MM.1S (cell line): ENCODE measurements around the gene TSGA10.

Experiments
- DNase-seq: peaks from one replicate; pipeline ENCODE4 v3.0.0-alpha.2; 2015
- H2AFZ ChIP-seq: fragments of 300-600 bp; sonication (generic); 2 replicates; pipeline ENCODE4 v1.6.0; 2016; ENCODE audit warnings: antibody characterized with exemption, low read length
- H3F3A ChIP-seq: fragments of 300-600 bp; sonication (generic); 2 replicates; pipeline ENCODE4 v1.6.1; 2016; ENCODE audit warnings: mild to moderate bottlenecking, antibody characterized with exemption, low read length, moderate library complexity, mixed read lengths; ENCODE audit not compliant: insufficient read depth
- H3K27ac ChIP-seq: fragments of 300-600 bp; sonication (generic); 2 replicates; pipeline ENCODE4 v1.5.1; 2016; ENCODE audit warnings: mild to moderate bottlenecking, low read length
- H3K27me3 ChIP-seq: fragments of 300-600 bp; sonication (generic); replicated peaks from 2 replicates; pipeline ENCODE4 v1.6.0; 2016; ENCODE audit warnings: low read length; ENCODE audit not compliant: insufficient read depth
- H3K36me3 ChIP-seq: fragments of 300-600 bp; sonication (generic); replicated peaks from 2 replicates; pipeline ENCODE4 v1.6.1; 2016; ENCODE audit warnings: mild to moderate bottlenecking, low read length, mixed read lengths; ENCODE audit not compliant: insufficient read depth
- H3K4me1 ChIP-seq: fragments of 300-600 bp; sonication (generic); 2 replicates; pipeline ENCODE4 v1.6.1; 2016; ENCODE audit warnings: low read length, mixed read lengths
- H3K4me2 ChIP-seq: fragments of 300-600 bp; sonication (generic); 2 replicates; pipeline ENCODE4 v1.6.0; 2016; ENCODE audit warnings: low read depth, low read length
- H3K4me3 ChIP-seq: fragments of 300-600 bp; sonication (generic); 2 replicates; pipeline ENCODE4 v1.5.1; 2016; ENCODE audit warnings: low read length, mixed read lengths
- H3K79me2 ChIP-seq: fragments of 300-600 bp; sonication (generic); 2 replicates; pipeline ENCODE4 v1.6.1; 2016; ENCODE audit warnings: mixed run types, low read length, mixed read lengths
- H3K9ac ChIP-seq: fragments of 300-600 bp; sonication (generic); 2 replicates; pipeline ENCODE4 v1.6.1; 2016; ENCODE audit warnings: low read length, mixed read lengths
- H3K9me2 ChIP-seq: fragments of 300-600 bp; sonication (generic); replicated peaks from 2 replicates; pipeline ENCODE4 v1.6.1; 2016; ENCODE audit warnings: mild to moderate bottlenecking, low read length, mixed read lengths; ENCODE audit not compliant: insufficient read depth
- H3K9me3 ChIP-seq: fragments of 300-600 bp; sonication (generic); replicated peaks from 2 replicates; pipeline ENCODE4 v1.6.1; 2016; ENCODE audit warnings: mild to moderate bottlenecking, low read length, mixed read lengths; ENCODE audit not compliant: insufficient read depth
- H4K20me1 ChIP-seq: fragments of 300-600 bp; sonication (generic); 2 replicates; pipeline ENCODE4 v1.6.1; 2016; ENCODE audit warnings: mild to moderate bottlenecking, low read length, moderate library complexity, mixed read lengths; ENCODE audit not compliant: insufficient read depth
- EZH2 ChIP-seq: fragments of 300-600 bp; sonication (generic); optimal IDR thresholded peaks from 2 replicates; pipeline ENCODE3; 2017; ENCODE audit warnings: low read depth, mild to moderate bottlenecking, antibody characterized with exemption, low read length, mixed read lengths
- EZH2phosphoT487 ChIP-seq: fragments of 300-600 bp; sonication (generic); IDR thresholded peaks from 2 replicates; pipeline ENCODE4 v1.6.1; 2018; ENCODE audit warnings: antibody characterized with exemption, low read length
- TF ChIP-seq, protein P1 (sequence below): fragments of 300-600 bp; sonication (generic); IDR thresholded peaks from 2 replicates; pipeline ENCODE4 v1.5.1; 2016; ENCODE audit warnings: antibody characterized with exemption, low read length, mixed read lengths

The TSGA10 gene

DNA sequence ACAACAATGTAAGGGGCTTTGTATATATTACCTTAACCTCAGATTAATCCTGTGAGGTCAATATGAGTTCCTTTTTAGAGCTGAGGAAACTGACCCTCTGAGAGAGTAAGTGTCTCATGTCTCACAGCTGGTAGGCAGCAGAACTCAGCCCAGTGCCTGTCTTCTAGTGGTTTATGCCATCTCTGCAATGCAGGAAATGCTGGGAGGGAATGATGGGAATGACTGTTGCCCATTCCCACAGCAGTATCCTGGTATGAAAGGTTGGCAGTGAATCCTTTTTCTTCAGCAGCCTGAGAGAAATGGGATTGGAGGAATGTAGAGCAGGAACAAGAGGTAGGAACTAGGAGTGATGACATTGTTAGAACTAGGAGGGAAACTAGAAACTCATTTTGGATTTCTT lies 32.3 kb upstream of the TSGA10 start:
- H3K9ac ChIP-seq, result no peak overlapping the region
- peaks cover 37% of the 10 kb centered on the region for H3K79me2 ChIP-seq
- H3F3A ChIP-seq, result no peaks in the 10 kb centered on the region
- no peak overlapping the region for H2AFZ ChIP-seq
- no peak overlapping the region for H3K4me3 ChIP-seq
- no peak for DNase-seq
- no peak overlapping the region for H3K4me2 ChIP-seq
- no peaks in the 10 kb centered on the region for H3K27me3 ChIP-seq
- H3K4me1 ChIP-seq, result 0 out of 2 replicates have a peak, but pooled peaks cover 1% of the 10 kb centered on the region
- H3K36me3 ChIP-seq, result no peaks in the 10 kb centered on the region
- no peak overlapping the region for H3K27ac ChIP-seq
- H4K20me1 ChIP-seq, result no peaks in the 10 kb centered on the region
- no peaks in the 10 kb centered on the region for H3K9me3 ChIP-seq
- TF ChIP-seq EZH2 (no peak), EZH2phosphoT487 (no peak)
- TF ChIP-seq, protein P1, sequence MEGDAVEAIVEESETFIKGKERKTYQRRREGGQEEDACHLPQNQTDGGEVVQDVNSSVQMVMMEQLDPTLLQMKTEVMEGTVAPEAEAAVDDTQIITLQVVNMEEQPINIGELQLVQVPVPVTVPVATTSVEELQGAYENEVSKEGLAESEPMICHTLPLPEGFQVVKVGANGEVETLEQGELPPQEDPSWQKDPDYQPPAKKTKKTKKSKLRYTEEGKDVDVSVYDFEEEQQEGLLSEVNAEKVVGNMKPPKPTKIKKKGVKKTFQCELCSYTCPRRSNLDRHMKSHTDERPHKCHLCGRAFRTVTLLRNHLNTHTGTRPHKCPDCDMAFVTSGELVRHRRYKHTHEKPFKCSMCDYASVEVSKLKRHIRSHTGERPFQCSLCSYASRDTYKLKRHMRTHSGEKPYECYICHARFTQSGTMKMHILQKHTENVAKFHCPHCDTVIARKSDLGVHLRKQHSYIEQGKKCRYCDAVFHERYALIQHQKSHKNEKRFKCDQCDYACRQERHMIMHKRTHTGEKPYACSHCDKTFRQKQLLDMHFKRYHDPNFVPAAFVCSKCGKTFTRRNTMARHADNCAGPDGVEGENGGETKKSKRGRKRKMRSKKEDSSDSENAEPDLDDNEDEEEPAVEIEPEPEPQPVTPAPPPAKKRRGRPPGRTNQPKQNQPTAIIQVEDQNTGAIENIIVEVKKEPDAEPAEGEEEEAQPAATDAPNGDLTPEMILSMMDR, result no peak
- no peaks in the 10 kb centered on the region for H3K9me2 ChIP-seq

DNA sequence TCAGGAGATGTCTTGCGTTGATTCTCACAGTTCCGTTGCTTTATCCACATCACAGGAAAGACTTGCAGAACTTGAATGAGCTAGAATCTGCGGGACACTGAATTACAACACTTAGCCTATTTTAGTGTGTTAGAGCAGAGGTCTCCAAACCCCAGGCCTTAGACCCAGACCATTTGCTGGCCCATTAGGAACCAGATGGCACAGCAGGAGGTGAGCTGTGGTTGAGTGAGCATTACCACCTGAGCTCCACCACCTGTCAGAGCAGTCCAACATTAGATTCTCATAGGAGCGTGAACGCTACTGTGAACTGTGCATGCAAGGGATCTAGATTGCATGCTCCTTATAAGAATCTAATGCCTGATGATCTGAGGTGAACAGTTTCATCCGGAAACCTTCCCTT lies 30.1 kb upstream of the TSGA10 start:
- Histone ChIP-seq H3K4me3 (no peak overlapping the region), H3K79me2 (peaks cover 58% of the 10 kb centered on the region), H3K36me3 (no peaks in the 10 kb centered on the region)

DNA sequence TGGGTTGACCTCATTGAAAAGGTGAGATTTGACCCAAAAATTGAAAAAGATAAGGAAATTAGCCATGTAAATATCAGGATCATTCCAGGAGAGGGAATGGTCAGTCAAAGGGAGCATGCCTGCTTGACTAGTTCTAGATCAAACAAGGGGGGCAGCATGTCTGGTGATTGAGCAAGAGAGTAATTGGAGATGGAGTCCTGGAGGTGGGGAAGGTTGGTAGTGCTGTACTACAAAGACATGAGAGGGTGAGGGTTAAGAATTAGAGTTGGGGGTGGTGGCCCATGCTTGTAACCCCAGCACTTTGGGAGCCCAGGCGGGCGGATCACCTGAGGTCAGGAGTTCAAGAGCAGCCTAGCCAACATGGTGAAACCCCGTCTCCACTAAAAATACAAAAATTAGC lies 28.3 kb upstream of the TSGA10 start:
- Histone ChIP-seq H3K4me3 (no peak overlapping the region), H3K9ac (no peak overlapping the region), H3K36me3 (no peaks in the 10 kb centered on the region), H3F3A (no peaks in the 10 kb centered on the region), H3K4me2 (no peak overlapping the region), H3K9me2 (no peaks in the 10 kb centered on the region), H3K27me3 (no peaks in the 10 kb centered on the region), H4K20me1 (no peaks in the 10 kb centered on the region), H3K4me1 (peaks cover 10% of the 10 kb centered on the region; the same call in 1 of the 2 replicates), H3K9me3 (no peaks in the 10 kb centered on the region), H3K79me2 (peaks cover 76% of the 10 kb centered on the region), H3K27ac (no peak overlapping the region), H2AFZ (no peak overlapping the region)
- DNase-seq, result no peak
- no peak for TF ChIP-seq EZH2phosphoT487
- no peak for TF ChIP-seq EZH2
- TF ChIP-seq, protein P1, result no peak

More for the DNA sequence above, 30.1 kb upstream of the TSGA10 start:
- H2AFZ ChIP-seq, result no peak overlapping the region
- TF ChIP-seq EZH2, result no peak
- no peak for TF ChIP-seq EZH2phosphoT487
- no peaks in the 10 kb centered on the region for H3K27me3 ChIP-seq
- H3K27ac ChIP-seq, result no peak overlapping the region
- H3F3A ChIP-seq, result no peaks in the 10 kb centered on the region
- no peaks in the 10 kb centered on the region for H3K9me3 ChIP-seq
- H3K4me1 ChIP-seq, result 0 out of 2 replicates have a peak, but pooled peaks cover 4% of the 10 kb centered on the region
- no peaks in the 10 kb centered on the region for H3K9me2 ChIP-seq
- H3K9ac ChIP-seq, result no peak overlapping the region
- no peaks in the 10 kb centered on the region for H4K20me1 ChIP-seq
- H3K4me2 ChIP-seq, result no peak overlapping the region
- no peak for DNase-seq

DNA sequence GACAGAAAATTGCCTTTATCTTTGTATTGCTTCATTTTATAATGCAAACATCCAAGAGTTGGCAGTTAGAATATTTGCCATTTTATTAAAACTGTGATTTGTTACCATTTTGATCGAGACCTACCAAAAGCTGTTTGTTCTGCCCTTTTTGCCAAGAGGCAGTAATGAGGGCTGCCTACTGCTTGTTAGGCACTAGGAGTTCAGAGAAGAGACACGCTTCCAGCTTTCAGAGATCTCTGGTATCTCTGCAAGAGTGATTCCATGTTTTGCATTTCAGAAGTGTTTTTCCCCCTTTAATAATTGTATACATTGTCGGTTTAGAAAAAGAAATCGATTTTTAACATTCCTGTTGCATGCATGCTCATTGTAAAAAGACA lies 26.9 kb upstream of the TSGA10 start:
- DNase-seq, result no peak
- Histone ChIP-seq H3K4me2 (peak overlapping the region; percentile 62), H3K36me3 (no peaks in the 10 kb centered on the region)

More for the DNA sequence above, 26.9 kb upstream of the TSGA10 start:
- no peak for TF ChIP-seq EZH2phosphoT487
- TF ChIP-seq, protein P1, result no peak
- TF ChIP-seq EZH2, result no peak
- Histone ChIP-seq H3K27me3 (no peaks in the 10 kb centered on the region), H3K4me1 (peaks cover 10% of the 10 kb centered on the region; the same call in 1 of the 2 replicates), H3K9me3 (no peaks in the 10 kb centered on the region), H3K79me2 (peaks cover 90% of the 10 kb centered on the region), H3K9me2 (no peaks in the 10 kb centered on the region), H3K9ac (peak overlapping the region; percentile 78), H2AFZ (peak overlapping the region; percentile 92), H3K4me3 (peak overlapping the region; percentile 89), H4K20me1 (no peaks in the 10 kb centered on the region), H3F3A (no peaks in the 10 kb centered on the region), H3K27ac (peak overlapping the region; percentile 43; the same call in 1 of the 2 replicates)
